H9 (cell line): ENCODE results near the gene MYO1D. TPM values are rescaled to one million over a fixed set of nuclear protein-coding genes. Genes with fewer than 3 reads are reported as not detected.

Source experiments
- DNase-seq: peaks from one replicate; pipeline ENCODE4 v3.0.0-alpha.2; 2017
- H2AFZ ChIP-seq: one replicate; pipeline ENCODE4 v1.6.1; 2013; ENCODE audit warnings: mild to moderate bottlenecking, low read length, control low read depth, moderate library complexity
- H2AK5ac ChIP-seq: 2 replicates; pipeline ENCODE4 v1.6.1; 2013; ENCODE audit warnings: low read length, control low read depth, mixed read lengths; ENCODE audit not compliant: insufficient read length
- H2BK120ac ChIP-seq: one replicate; pipeline ENCODE4 v1.6.1; 2013; ENCODE audit warnings: low read depth, mild to moderate bottlenecking, low read length, control low read depth, inconsistent platforms; ENCODE audit not compliant: poor library complexity, severe bottlenecking
- H2BK12ac ChIP-seq: 2 replicates; pipeline ENCODE4 v1.6.1; 2013; ENCODE audit warnings: low read length, control low read depth, mixed read lengths, low read depth; ENCODE audit not compliant: insufficient read length
- H2BK15ac ChIP-seq: 2 replicates; pipeline ENCODE4 v1.6.1; 2013; ENCODE audit warnings: low read depth, low read length, control low read depth
- H2BK20ac ChIP-seq: one replicate; pipeline ENCODE4 v1.6.1; 2013; ENCODE audit warnings: low read depth, mild to moderate bottlenecking, low read length, control low read depth, inconsistent platforms; ENCODE audit not compliant: poor library complexity, severe bottlenecking
- H2BK5ac ChIP-seq: 2 replicates; pipeline ENCODE4 v1.6.1; 2013; ENCODE audit warnings: low read length, control low read depth, mixed read lengths; ENCODE audit not compliant: insufficient read length
- H3K14ac ChIP-seq: 2 replicates; pipeline ENCODE4 v1.6.1; 2013; ENCODE audit warnings: low read length, control low read depth; ENCODE audit not compliant: insufficient read depth
- H3K18ac ChIP-seq: 2 replicates; pipeline ENCODE4 v1.6.1; 2013; ENCODE audit warnings: low read depth, mild to moderate bottlenecking, mixed read lengths, low read length, control low read depth; ENCODE audit not compliant: insufficient read length
- H3K23ac ChIP-seq: 2 replicates; pipeline ENCODE4 v1.6.1; 2013; ENCODE audit warnings: low read length, control low read depth, mixed read lengths, low read depth; ENCODE audit not compliant: insufficient read length
- H3K23me2 ChIP-seq: 2 replicates; pipeline ENCODE4 v1.6.1; 2013; ENCODE audit warnings: low read depth, mild to moderate bottlenecking, mixed read lengths, low read length, control low read depth; ENCODE audit not compliant: insufficient read length, poor library complexity, severe bottlenecking
- H3K27ac ChIP-seq: 2 replicates; pipeline ENCODE4 v1.5.1; 2013; ENCODE audit warnings: low read length, control low read depth, mixed read lengths, low read depth; ENCODE audit not compliant: insufficient read length
- H3K27me3 ChIP-seq: 2 replicates; pipeline ENCODE4 v1.6.1; 2013; ENCODE audit warnings: low read length, control low read depth, inconsistent platforms; ENCODE audit not compliant: insufficient read depth
- H3K4ac ChIP-seq: 2 replicates; pipeline ENCODE4 v1.6.1; 2013; ENCODE audit warnings: low read depth, mild to moderate bottlenecking, control low read depth, inconsistent platforms, low read length, moderate library complexity
- H3K4me1 ChIP-seq: 2 replicates; pipeline ENCODE4 v1.6.1; 2013; ENCODE audit warnings: low read length, control low read depth, inconsistent platforms; ENCODE audit not compliant: insufficient read depth
- H3K4me2 ChIP-seq: 2 replicates; pipeline ENCODE4 v1.6.1; 2013; ENCODE audit warnings: low read length, control low read depth, mixed read lengths; ENCODE audit not compliant: insufficient read length, insufficient read depth
- H3K56ac ChIP-seq: 2 replicates; pipeline ENCODE4 v1.6.1; 2013; ENCODE audit warnings: low read depth, mild to moderate bottlenecking, mixed read lengths, low read length, control low read depth; ENCODE audit not compliant: insufficient read length
- H3K79me1 ChIP-seq: 2 replicates; pipeline ENCODE4 v1.6.1; 2013; ENCODE audit warnings: low read depth, mild to moderate bottlenecking, moderate library complexity, low read length, control low read depth, inconsistent platforms; ENCODE audit not compliant: insufficient read depth, poor library complexity, severe bottlenecking
- H3K79me2 ChIP-seq: 2 replicates; pipeline ENCODE4 v1.6.1; 2013; ENCODE audit warnings: low read length, control low read depth, inconsistent platforms; ENCODE audit not compliant: insufficient read depth
- H3K9ac ChIP-seq: 2 replicates; pipeline ENCODE4 v1.6.1; 2013; ENCODE audit warnings: low read length, control low read depth, mixed read lengths; ENCODE audit not compliant: insufficient read length; ENCODE audit errors: extremely low read depth
- H3K9me3 ChIP-seq: one replicate; pipeline ENCODE4 v1.6.1; 2013; ENCODE audit warnings: low read depth, low read length, inconsistent platforms; ENCODE audit not compliant: control insufficient read depth
- H3T11ph ChIP-seq: one replicate; pipeline ENCODE4 v1.6.1; 2013; ENCODE audit warnings: mild to moderate bottlenecking, low read length, control low read depth, inconsistent platforms
- H4K20me1 ChIP-seq: one replicate; pipeline ENCODE4 v1.6.1; 2013; ENCODE audit not compliant: control insufficient read depth, insufficient read length, insufficient read depth
- H4K5ac ChIP-seq: 2 replicates; pipeline ENCODE4 v1.6.1; 2013; ENCODE audit warnings: low read depth, mild to moderate bottlenecking, mixed read lengths, low read length, control low read depth; ENCODE audit not compliant: insufficient read length
- H4K8ac ChIP-seq: replicated peaks from 2 replicates; pipeline ENCODE4 v1.6.1; 2013; ENCODE audit warnings: low read length, control low read depth, mixed read lengths, low read depth; ENCODE audit not compliant: insufficient read length
- H4K91ac ChIP-seq: 2 replicates; pipeline ENCODE4 v1.6.1; 2013; ENCODE audit warnings: low read depth, mild to moderate bottlenecking, moderate library complexity, mixed read lengths, low read length, control low read depth; ENCODE audit not compliant: insufficient read length
- H3K27ac Mint-ChIP-seq, 3 experiments: 2 replicates in 2 of 3; 3 replicates in 1 of 3; pipeline ENCODE4 v1.8.0; 2020 to 2021; ENCODE audit warnings: mixed read lengths in 3 of 3, mild to moderate bottlenecking in 1 of 3, moderate library complexity in 1 of 3
- H3K27me3 Mint-ChIP-seq: 2 replicates; pipeline ENCODE4 v1.8.0; 2021; ENCODE audit warnings: low read depth, mild to moderate bottlenecking, moderate library complexity, mixed read lengths
- H3K36me3 Mint-ChIP-seq, 3 experiments: 2 replicates in 2 of 3; 3 replicates in 1 of 3; pipeline ENCODE4 v1.8.0; 2020 to 2021; ENCODE audit warnings: low read depth in 3 of 3, mixed read lengths in 3 of 3; ENCODE audit not compliant: insufficient read depth in 1 of 3
- H3K4me1 Mint-ChIP-seq, 2 experiments: 2 replicates each; pipeline ENCODE4 v1.8.0; 2020; ENCODE audit warnings: mixed read lengths in 2 of 2
- H3K4me3 Mint-ChIP-seq, 2 experiments: 2 replicates in 1 of 2; 3 replicates in 1 of 2; pipeline ENCODE4 v1.8.0; 2020 to 2021; ENCODE audit warnings: mild to moderate bottlenecking in 2 of 2, mixed read lengths in 2 of 2, moderate library complexity in 1 of 2
- H3K9me3 Mint-ChIP-seq, 2 experiments: 2 replicates in 1 of 2; 3 replicates in 1 of 2; pipeline ENCODE4 v1.8.0; 2020; ENCODE audit warnings: mild to moderate bottlenecking in 2 of 2, mixed read lengths in 2 of 2, moderate library complexity in 1 of 2
- CTCF ChIP-seq: fragments of 200-600 bp; sonication (generic); conservative IDR thresholded peaks from 3 replicates; pipeline ENCODE4 v1.8.0; 2021; ENCODE audit warnings: antibody characterized with exemption, mild to moderate bottlenecking
- WGBS: extraction: QIAGEN DNeasy Blood & Tissue Kit; methylation state at CpG from one replicate; pipeline ENCODE4 v1.1.7; 2013; ENCODE audit warnings: missing lambda C conversion rate, low lambda C conversion rate, mixed read lengths; ENCODE audit not compliant: insufficient read length; ENCODE audit errors: extremely low coverage; 5-methylcytosine and 5-hydroxymethylcytosine counted together
- total RNA-seq: library from RNA; stranded (reverse); gene quantifications from 2 replicates; pipeline ENCODE4 v1.2.1, GENCODE V29; 2021

Gene MYO1D
- total RNA-seq, 1 experiment from 2014 or later: 19.0 TPM

DNA sequence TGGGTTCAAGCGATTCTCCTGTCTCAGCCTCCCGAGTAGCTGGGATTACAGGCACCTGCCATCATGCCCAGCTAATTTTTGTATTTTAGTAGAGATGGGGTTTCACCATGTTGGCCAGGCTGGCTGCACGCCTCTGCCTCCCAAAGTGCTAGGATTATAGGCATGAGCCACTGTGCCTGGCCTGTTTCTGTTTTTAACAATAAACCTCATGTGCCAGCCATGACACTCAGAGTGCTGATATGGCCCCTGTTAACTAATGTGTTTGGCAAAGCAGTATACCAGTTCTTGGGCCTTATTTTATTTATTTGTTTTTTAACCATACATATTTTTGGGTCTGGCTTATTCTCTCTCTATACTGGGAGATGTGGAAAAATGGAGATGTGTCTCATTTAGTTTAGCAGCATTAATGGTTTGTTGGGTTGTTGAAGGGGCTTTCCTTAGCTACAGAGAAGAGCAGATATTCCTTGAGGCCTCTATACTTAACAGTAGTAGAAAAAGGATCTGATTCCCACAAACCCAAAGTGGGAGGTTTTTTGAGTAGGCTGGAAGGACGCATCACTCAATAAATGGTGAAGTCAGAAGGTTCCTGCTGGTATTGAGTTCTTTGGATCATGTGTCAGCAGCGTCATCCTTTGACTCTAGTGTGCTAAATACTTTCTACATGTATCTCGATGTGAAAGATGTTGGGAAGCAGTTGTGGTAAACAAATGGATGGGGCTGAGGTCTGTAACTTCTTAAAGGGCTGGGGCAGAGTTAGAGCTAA lies 406.3 kb downstream of the MYO1D start:
- no peak overlapping the region for H3K56ac ChIP-seq
- 0 out of 2 replicates have a peak, but pooled peaks cover 3% of the 10 kb centered on the region for H3K79me2 ChIP-seq
- peaks cover 70 to 93% (median 81%) of the 10 kb centered on the region in 3 experiments for H3K36me3 Mint-ChIP-seq

More for the DNA sequence above, 406.3 kb downstream of the MYO1D start:
- Histone ChIP-seq H3K4ac (no peak overlapping the region), H2BK12ac (no peak overlapping the region), H2BK20ac (no peak overlapping the region), H4K5ac (no peak overlapping the region), H2BK15ac (no peak overlapping the region), H3K79me1 (no peaks in the 10 kb centered on the region), H4K8ac (no peak overlapping the region), H3K14ac (no peak overlapping the region), H2BK5ac (no peak overlapping the region), H3K18ac (no peak overlapping the region), H3K23me2 (no peaks in the 10 kb centered on the region), H3K27me3 (no peaks in the 10 kb centered on the region), H2AK5ac (no peak overlapping the region), H2AFZ (no peak overlapping the region), H3K9me3 (no peaks in the 10 kb centered on the region), H2BK120ac (no peak overlapping the region), H3T11ph (no peak overlapping the region), H4K91ac (no peak overlapping the region), H3K4me2 (no peak overlapping the region), H3K27ac (no peak overlapping the region), H4K20me1 (no peaks in the 10 kb centered on the region), H3K23ac (no peak overlapping the region), H3K4me1 (no peaks in the 10 kb centered on the region), H3K9ac (no peak overlapping the region)
- H3K27ac Mint-ChIP-seq: no peak overlapping the region
- no peaks in the 10 kb centered on the region for H3K4me1 Mint-ChIP-seq
- DNase-seq: peak; percentile 1
- no peaks in the 10 kb centered on the region; a peak in 1 of 5 replicates for H3K9me3 Mint-ChIP-seq
- no peak overlapping the region for H3K4me3 Mint-ChIP-seq
- no CpG with 5 or more reads among the region's 6 CpGs for WGBS
- TF ChIP-seq CTCF: no peak
- H3K27me3 Mint-ChIP-seq: no peaks in the 10 kb centered on the region
